ENCODE results near the gene KLRF1.

KLRF1 gene

GRCh38 chr12:9809866-9810265 lies 17.4 kb upstream of the KLRF1 start:
- no peak for DNase-seq

GRCh38 chr12:9810671-9811070 lies 16.6 kb upstream of the KLRF1 start:
- DNase-seq: no peak

GRCh38 chr12:9811621-9812020 lies 15.7 kb upstream of the KLRF1 start:
- no peak for DNase-seq

- no peak for DNase-seq
Measured at GRCh38 chr12:9813821-9814798, 13.2 kb upstream of the KLRF1 start.

GRCh38 chr12:9820281-9820930 lies 6.9 kb upstream of the KLRF1 start:
- no peak for DNase-seq

- DNase-seq: no peak
Measured at GRCh38 chr12:9829483-9829882, 2.2 kb downstream of the KLRF1 start.

- no peak for DNase-seq
Measured at GRCh38 chr12:9829982-9830381, 2.7 kb downstream of the KLRF1 start.

GRCh38 chr12:9831720-9832119 lies 4.4 kb downstream of the KLRF1 start:
- DNase-seq: no peak

GRCh38 chr12:9843407-9843806 lies 16.1 kb downstream of the KLRF1 start:
- DNase-seq: no peak

GRCh38 chr12:9848899-9849298 lies 21.6 kb downstream of the KLRF1 start:
- DNase-seq: no peak

GRCh38 chr12:9851050-9851449 lies 23.8 kb downstream of the KLRF1 start:
- DNase-seq: no peak

- DNase-seq: no peak
Measured at GRCh38 chr12:9851927-9852326, 24.6 kb downstream of the KLRF1 start.

- no peak for DNase-seq
Measured at GRCh38 chr12:9856151-9856550, 28.9 kb downstream of the KLRF1 start.

GRCh38 chr12:9856894-9857293 lies 29.6 kb downstream of the KLRF1 start:
- DNase-seq: no peak

GRCh38 chr12:9858135-9858534 lies 30.9 kb downstream of the KLRF1 start:
- no peak for DNase-seq

GRCh38 chr12:9864913-9865675 lies 37.8 kb downstream of the KLRF1 start:
- no peak for DNase-seq

GRCh38 chr12:9866860-9867269 lies 39.6 kb downstream of the KLRF1 start:
- no peak for DNase-seq

GRCh38 chr12:9867531-9867930 lies 40.2 kb downstream of the KLRF1 start:
- DNase-seq: no peak

GRCh38 chr12:9868311-9868801 lies 41.1 kb downstream of the KLRF1 start:
- no peak for DNase-seq

- no peak for DNase-seq
Measured at GRCh38 chr12:9868951-9869306, 41.6 kb downstream of the KLRF1 start.

GRCh38 chr12:9869307-9870161 lies 42.3 kb downstream of the KLRF1 start, which contains the start of gene CLEC2B:
CLEC2B (minus strand) TSS chr12:9869354.
- no peak for DNase-seq

- DNase-seq: no peak
Measured at GRCh38 chr12:9870286-9870866, 43.1 kb downstream of the KLRF1 start.
